D721Med (cell line): ENCODE measurements around the gene CASP9.
"Not testable (repeated sequence)": the region's sequence is repeated elsewhere in the genome, so short reads cannot be mapped to it uniquely, and the experiment has no call there.

Experiments
- DNase-seq: peaks from one replicate; pipeline ENCODE4 v3.0.0; 2011; ENCODE audit warnings: low spot score; ENCODE audit not compliant: insufficient read length
- FAIRE-seq: peaks from 2 replicates; lab custom pipeline; 2011; peaks lifted over from hg19 to GRCh38; lab: Jason Lieb, UNC
- CTCF ChIP-seq: IDR thresholded peaks from 2 replicates; pipeline ENCODE4 v1.5.1; 2012; ENCODE audit warnings: mild to moderate bottlenecking, control low read depth; ENCODE audit not compliant: insufficient read depth; ENCODE audit errors: missing control alignments

Gene CASP9

GRCh38 chr1:15522551-15522950 lies 1.5 kb downstream of the CASP9 start:
- no peak for FAIRE-seq
- no peak for DNase-seq
- no peak for TF ChIP-seq CTCF

GRCh38 chr1:15521206-15521906 lies 2.7 kb downstream of the CASP9 start:
- DNase-seq, FAIRE-seq: not testable (repeated sequence)

- DNase-seq (no peak), FAIRE-seq (no peak)
- no peak for TF ChIP-seq CTCF
These were observed 4.4 kb downstream of the CASP9 start for GRCh38 chr1:15519625-15520024.

- TF ChIP-seq CTCF = no peak
- DNase-seq (no peak), FAIRE-seq (no peak)
These were observed 8.9 kb downstream of the CASP9 start for GRCh38 chr1:15515022-15515663.

GRCh38 chr1:15514557-15514956 lies 9.5 kb downstream of the CASP9 start:
- FAIRE-seq = not testable (repeated sequence)

GRCh38 chr1:15513919-15514318 lies 10.1 kb downstream of the CASP9 start:
- DNase-seq = no peak
- no peak for TF ChIP-seq CTCF
- FAIRE-seq = no peak

More at GRCh38 chr1:15514557-15514956, 9.5 kb downstream of the CASP9 start:
- DNase-seq = not testable (repeated sequence)

- DNase-seq (no peak), FAIRE-seq (no peak)
- no peak for TF ChIP-seq CTCF
These were observed 10.8 kb downstream of the CASP9 start for GRCh38 chr1:15513192-15513591.

GRCh38 chr1:15510611-15511405 lies 13.2 kb downstream of the CASP9 start:
- FAIRE-seq (no peak), DNase-seq (no peak)
- TF ChIP-seq CTCF = no peak
